Ammon's horn (tissue), 1 donor: Measurements from ENCODE around the gene ADAMTS16.
"Not testable (repeated sequence)": the region's sequence is repeated elsewhere in the genome, so short reads cannot be mapped to it uniquely, and the experiment has no call there.

ENCODE experiments used
- DNase-seq: peaks from one replicate; pipeline ENCODE4 v3.0.0-alpha.2; 2016; ENCODE audit warnings: low spot score

ADAMTS16 gene

GRCh38 chr5:5139777-5140478, at the start of gene ADAMTS16:
Gene ADAMTS16 (plus strand): TSS chr5:5140330. CDS start chr5:5140468, 138 bp downstream.
- DNase-seq, result no peak

- no peak for DNase-seq
Measured at GRCh38 chr5:5092149-5092548, 48.0 kb upstream of the ADAMTS16 start.

GRCh38 chr5:5100635-5101034, 39.5 kb upstream of the ADAMTS16 start:
- no peak for DNase-seq

GRCh38 chr5:5101676-5102075, 38.5 kb upstream of the ADAMTS16 start:
- DNase-seq, result no peak

GRCh38 chr5:5103245-5103644, 36.9 kb upstream of the ADAMTS16 start:
- no peak for DNase-seq

GRCh38 chr5:5104550-5104949, 35.6 kb upstream of the ADAMTS16 start:
- no peak for DNase-seq

GRCh38 chr5:5105531-5105930, 34.6 kb upstream of the ADAMTS16 start:
- no peak for DNase-seq

GRCh38 chr5:5116956-5117355, 23.2 kb upstream of the ADAMTS16 start:
- no peak for DNase-seq

- no peak for DNase-seq
Measured at GRCh38 chr5:5122776-5123175, 17.4 kb upstream of the ADAMTS16 start.

GRCh38 chr5:5124231-5124630, 15.9 kb upstream of the ADAMTS16 start:
- DNase-seq, result no peak

GRCh38 chr5:5126444-5126843, 13.7 kb upstream of the ADAMTS16 start:
- no peak for DNase-seq

GRCh38 chr5:5128766-5129165, 11.4 kb upstream of the ADAMTS16 start:
- no peak for DNase-seq

- no peak for DNase-seq
Measured at GRCh38 chr5:5132234-5132633, 7.9 kb upstream of the ADAMTS16 start.

- no peak for DNase-seq
Measured at GRCh38 chr5:5132693-5133295, 7.3 kb upstream of the ADAMTS16 start.

GRCh38 chr5:5134107-5134506, 6.0 kb upstream of the ADAMTS16 start:
- DNase-seq, result no peak

- no peak for DNase-seq
Measured at GRCh38 chr5:5135957-5136676, 4.0 kb upstream of the ADAMTS16 start.

GRCh38 chr5:5137851-5138250, 2.3 kb upstream of the ADAMTS16 start:
- not testable (repeated sequence) for DNase-seq

- DNase-seq, result no peak
Measured at GRCh38 chr5:5139336-5139776, 774 bp upstream of the ADAMTS16 start.

GRCh38 chr5:5140479-5141338, 579 bp downstream of the ADAMTS16 start:
- no peak for DNase-seq

GRCh38 chr5:5141339-5141599, 1.1 kb downstream of the ADAMTS16 start:
- DNase-seq, result no peak

GRCh38 chr5:5141625-5142525, 1.7 kb downstream of the ADAMTS16 start:
- peak; percentile 78 for DNase-seq
